Hepatic stellate cell (primary cell): Measurements from ENCODE around the gene MTCL1.

Experiments used
- DNase-seq: peaks from one replicate; pipeline ENCODE4 v3.0.0; 2011; ENCODE audit warnings: low spot score

Gene MTCL1

GRCh38 chr18:8794156-8794933 lies 89.0 kb downstream of the MTCL1 start:
- DNase-seq, result no peak

- no peak for DNase-seq
These were observed 89.6 kb downstream of the MTCL1 start for GRCh38 chr18:8794934-8795280.

- DNase-seq, result no peak
These were observed 90.4 kb downstream of the MTCL1 start for GRCh38 chr18:8795586-8796325.

GRCh38 chr18:8797206-8797605 lies 91.8 kb downstream of the MTCL1 start:
- DNase-seq, result no peak

- no peak for DNase-seq
These were observed 93.6 kb downstream of the MTCL1 start for GRCh38 chr18:8799001-8799400.

GRCh38 chr18:8799596-8800441 lies 94.5 kb downstream of the MTCL1 start:
- no peak for DNase-seq

- peak; percentile 90 for DNase-seq
These were observed 95.1 kb downstream of the MTCL1 start for GRCh38 chr18:8800445-8800844.

- DNase-seq, result no peak
These were observed 95.5 kb downstream of the MTCL1 start for GRCh38 chr18:8800876-8801262.

GRCh38 chr18:8801263-8801901 lies 96.0 kb downstream of the MTCL1 start:
- peak; percentile 65 for DNase-seq

GRCh38 chr18:8802017-8802672 lies 96.8 kb downstream of the MTCL1 start:
- no peak for DNase-seq

- DNase-seq, result no peak
These were observed 97.9 kb downstream of the MTCL1 start for GRCh38 chr18:8803063-8803795.

GRCh38 chr18:8803957-8804356 lies 98.6 kb downstream of the MTCL1 start:
- no peak for DNase-seq

- DNase-seq, result no peak
These were observed 100.2 kb downstream of the MTCL1 start for GRCh38 chr18:8805552-8805951.

GRCh38 chr18:8806100-8806797 lies 100.9 kb downstream of the MTCL1 start:
- no peak for DNase-seq

GRCh38 chr18:8806798-8807487 lies 101.6 kb downstream of the MTCL1 start:
- DNase-seq, result no peak

- no peak for DNase-seq
These were observed 102.1 kb downstream of the MTCL1 start for GRCh38 chr18:8807488-8807805.

- no peak for DNase-seq
These were observed 102.6 kb downstream of the MTCL1 start for GRCh38 chr18:8808001-8808400.

- no peak for DNase-seq
These were observed 104.2 kb downstream of the MTCL1 start for GRCh38 chr18:8809514-8809913.

- no peak for DNase-seq
These were observed 104.8 kb downstream of the MTCL1 start for GRCh38 chr18:8810157-8810556.

- DNase-seq, result no peak
These were observed 105.8 kb downstream of the MTCL1 start for GRCh38 chr18:8811115-8811514.
